GM23338 (cell line): Measurements from ENCODE around the gene COLEC12. TPM values are rescaled to one million over a fixed set of nuclear protein-coding genes. Genes with fewer than 3 reads are reported as not detected.

ENCODE experiments used
- ATAC-seq: fragments of 200-7000 bp; cut with Tn5 transposase; 3 replicates; pipeline ENCODE4 v1.9.1; 2020
- DNase-seq: peaks from one replicate; pipeline ENCODE4 v3.0.0-alpha.2; 2015; ENCODE audit warnings: low spot score
- H2AFZ ChIP-seq: fragments of 200-600 bp; sonication (generic); 2 replicates; pipeline ENCODE4 v1.8.0; 2016; ENCODE audit warnings: antibody characterized with exemption, mild to moderate bottlenecking, moderate library complexity
- H3F3A ChIP-seq: fragments of 200-600 bp; sonication (generic); replicated peaks from 2 replicates; pipeline ENCODE4 v1.8.0; 2017; ENCODE audit warnings: antibody characterized with exemption, mixed run types, low read depth
- H3K27ac ChIP-seq: fragments of 200-600 bp; sonication (generic); 2 replicates; pipeline ENCODE4 v1.6.1; 2016; ENCODE audit warnings: low read depth
- H3K27me3 ChIP-seq: fragments of 200-600 bp; sonication (generic); 2 replicates; pipeline ENCODE4 v1.8.0; 2016; ENCODE audit warnings: mild to moderate bottlenecking, mixed run types, moderate library complexity; ENCODE audit not compliant: insufficient read depth
- H3K36me3 ChIP-seq: fragments of 200-600 bp; sonication (generic); 2 replicates; pipeline ENCODE4 v1.8.0; 2016; ENCODE audit warnings: mild to moderate bottlenecking; ENCODE audit not compliant: insufficient read depth
- H3K4me1 ChIP-seq: fragments of 200-600 bp; sonication (generic); 2 replicates; pipeline ENCODE4 v1.8.0; 2016; ENCODE audit warnings: mild to moderate bottlenecking, moderate library complexity; ENCODE audit not compliant: insufficient read depth
- H3K4me2 ChIP-seq: fragments of 200-600 bp; sonication (generic); 2 replicates; pipeline ENCODE4 v1.7.1; 2017; ENCODE audit warnings: mixed run types
- H3K4me3 ChIP-seq: fragments of 200-600 bp; sonication (generic); 2 replicates; pipeline ENCODE4 v1.6.1; 2016; ENCODE audit warnings: mixed run types
- H3K79me2 ChIP-seq: fragments of 200-600 bp; sonication (generic); replicated peaks from 2 replicates; pipeline ENCODE4 v1.8.0; 2017; ENCODE audit warnings: mild to moderate bottlenecking; ENCODE audit not compliant: insufficient read depth
- H3K9me2 ChIP-seq: fragments of 200-600 bp; sonication (generic); 2 replicates; pipeline ENCODE4 v1.8.0; 2017; ENCODE audit not compliant: insufficient read depth
- H4K20me1 ChIP-seq: fragments of 200-600 bp; sonication (generic); replicated peaks from 2 replicates; pipeline ENCODE4 v1.8.0; 2017; ENCODE audit warnings: mild to moderate bottlenecking; ENCODE audit not compliant: insufficient read depth
- H3K27ac Mint-ChIP-seq: 2 replicates; pipeline ENCODE4 v1.8.0; 2020; ENCODE audit warnings: inconsistent platforms, mild to moderate bottlenecking, moderate library complexity, mixed read lengths
- H3K27me3 Mint-ChIP-seq: 3 replicates; pipeline ENCODE4 v1.8.0; 2022; ENCODE audit warnings: low read depth, mild to moderate bottlenecking, moderate library complexity, mixed read lengths, inconsistent platforms; ENCODE audit not compliant: insufficient read depth, poor library complexity
- H3K36me3 Mint-ChIP-seq: 3 replicates; pipeline ENCODE4 v1.8.0; 2021; ENCODE audit warnings: low read depth, mild to moderate bottlenecking, inconsistent platforms, moderate library complexity, mixed read lengths
- H3K4me1 Mint-ChIP-seq: 3 replicates; pipeline ENCODE4 v1.8.0; 2020; ENCODE audit warnings: mild to moderate bottlenecking, inconsistent platforms, mixed read lengths
- H3K4me3 Mint-ChIP-seq: 3 replicates; pipeline ENCODE4 v1.8.0; 2021; ENCODE audit warnings: moderate library complexity, mild to moderate bottlenecking, inconsistent platforms, mixed read lengths
- H3K9me3 Mint-ChIP-seq: 3 replicates; pipeline ENCODE4 v1.8.0; 2020; ENCODE audit warnings: moderate library complexity, mild to moderate bottlenecking, inconsistent platforms, mixed read lengths
- CREB1 ChIP-seq: fragments of 250-450 bp; sonication (Bioruptor Pico); IDR thresholded peaks from 2 replicates; pipeline ENCODE4 v1.5.0; 2020; ENCODE audit warnings: low read depth, mild to moderate bottlenecking, moderate library complexity
- CTCF ChIP-seq, 2 experiments: fragments of 200-600 bp in 1 of 2; sonication (generic) in 1 of 2; conservative IDR thresholded peaks; 2 replicates each; pipeline versions ENCODE4 v1.5.1 to v1.6.1; 2016 to 2017; ENCODE audit warnings: antibody characterized with exemption in 2 of 2, low read depth in 2 of 2, mild to moderate bottlenecking in 2 of 2, moderate library complexity in 1 of 2
- ETS1 ChIP-seq: IDR thresholded peaks from 2 replicates; pipeline ENCODE4 v1.6.1; 2016; ENCODE audit warnings: antibody characterized with exemption
- EZH2 ChIP-seq: fragments of 200-600 bp; sonication (generic); IDR thresholded peaks from one replicate; pipeline ENCODE4 v1.8.0; 2017; ENCODE audit warnings: antibody characterized with exemption, mild to moderate bottlenecking, low read depth; ENCODE audit not compliant: unreplicated experiment
- EZH2phosphoT487 ChIP-seq: fragments of 200-600 bp; sonication (generic); IDR thresholded peaks from one replicate; pipeline ENCODE4 v1.8.1; 2018; ENCODE audit warnings: antibody characterized with exemption; ENCODE audit not compliant: unreplicated experiment
- JUNB ChIP-seq: IDR thresholded peaks from one replicate; pipeline ENCODE4 v1.6.1; 2016; ENCODE audit warnings: antibody characterized with exemption; ENCODE audit not compliant: unreplicated experiment
- NANOG ChIP-seq: IDR thresholded peaks from 2 replicates; pipeline ENCODE4 v1.6.1; 2016; ENCODE audit warnings: antibody characterized with exemption, borderline replicate concordance
- POLR2AphosphoS5 ChIP-seq: IDR thresholded peaks from 2 replicates; pipeline ENCODE4 v1.6.1; 2016; ENCODE audit warnings: antibody characterized with exemption, low read depth
- REST ChIP-seq: IDR thresholded peaks from one replicate; pipeline ENCODE4 v1.6.1; 2018; ENCODE audit warnings: antibody characterized with exemption; ENCODE audit not compliant: unreplicated experiment
- STAT1 ChIP-seq: IDR thresholded peaks from one replicate; pipeline ENCODE4 v1.6.1; 2016; ENCODE audit warnings: antibody characterized with exemption; ENCODE audit not compliant: unreplicated experiment
- ZNF114 ChIP-seq: fragments of 250-450 bp; sonication (Bioruptor Pico); IDR thresholded peaks from 2 replicates; pipeline ENCODE4 v1.5.0; 2020; ENCODE audit warnings: mild to moderate bottlenecking, moderate library complexity
- ZNF331 ChIP-seq: fragments of 250-450 bp; sonication (Bioruptor Pico); IDR thresholded peaks from 2 replicates; pipeline ENCODE4 v1.5.0; 2020; ENCODE audit warnings: low read depth, mild to moderate bottlenecking, moderate library complexity
- polyA plus RNA-seq: library from polyadenylated mRNA; unstranded; fragments of >200 nt; fragmentation: Nextera tagmentation; extraction: Ambion mirVana; gene quantifications from 2 replicates; pipeline ENCODE4 v1.2.1, GENCODE V29; 2016
- total RNA-seq: library from RNA; depleted of rRNA; stranded (reverse); fragments of >200 nt; shearing (Covaris generic); gene quantifications from 2 replicates; pipeline ENCODE4 v1.2.3, GENCODE V29; 2014
- TF ChIP-seq, protein P1 (sequence below): fragments of 250-450 bp; sonication (Bioruptor Pico); IDR thresholded peaks from 2 replicates; pipeline ENCODE4 v1.5.0; 2020; ENCODE audit warnings: mild to moderate bottlenecking, moderate library complexity

The COLEC12 gene
- total and polyA plus RNA-seq, 2 experiments from 2014 or later = 1.1 to 3.2 TPM

DNA sequence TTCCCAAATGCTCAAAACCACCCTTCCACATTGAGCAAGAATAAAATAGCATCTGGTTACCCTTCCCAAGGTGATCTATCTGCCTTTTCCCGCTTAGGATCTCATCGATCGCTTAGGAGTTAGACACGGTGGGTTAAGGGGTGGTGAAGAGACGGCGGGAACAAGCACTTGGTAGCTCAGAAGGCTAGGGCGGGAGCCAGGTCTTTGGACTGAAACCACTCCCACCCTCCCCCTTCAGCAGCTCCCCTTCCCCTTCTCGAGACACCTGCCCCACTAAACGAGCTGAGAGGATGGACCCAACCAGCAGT is 233.2 kb downstream of the COLEC12 start:
- Mint-ChIP-seq H3K4me1 (peaks cover 12% of the 10 kb centered on the region; the same call in 2 of the 3 replicates), H3K9me3 (no peaks in the 10 kb centered on the region), H3K27me3 (peaks cover 8% of the 10 kb centered on the region), H3K36me3 (peaks cover 26% of the 10 kb centered on the region), H3K4me3 (peak overlapping the region; percentile 97), H3K27ac (peak overlapping the region; percentile 100)
- no peak for TF ChIP-seq ZNF114
- no peak for TF ChIP-seq ZNF331 (CRISPR knock-in tag)
- TF ChIP-seq, protein P1, sequence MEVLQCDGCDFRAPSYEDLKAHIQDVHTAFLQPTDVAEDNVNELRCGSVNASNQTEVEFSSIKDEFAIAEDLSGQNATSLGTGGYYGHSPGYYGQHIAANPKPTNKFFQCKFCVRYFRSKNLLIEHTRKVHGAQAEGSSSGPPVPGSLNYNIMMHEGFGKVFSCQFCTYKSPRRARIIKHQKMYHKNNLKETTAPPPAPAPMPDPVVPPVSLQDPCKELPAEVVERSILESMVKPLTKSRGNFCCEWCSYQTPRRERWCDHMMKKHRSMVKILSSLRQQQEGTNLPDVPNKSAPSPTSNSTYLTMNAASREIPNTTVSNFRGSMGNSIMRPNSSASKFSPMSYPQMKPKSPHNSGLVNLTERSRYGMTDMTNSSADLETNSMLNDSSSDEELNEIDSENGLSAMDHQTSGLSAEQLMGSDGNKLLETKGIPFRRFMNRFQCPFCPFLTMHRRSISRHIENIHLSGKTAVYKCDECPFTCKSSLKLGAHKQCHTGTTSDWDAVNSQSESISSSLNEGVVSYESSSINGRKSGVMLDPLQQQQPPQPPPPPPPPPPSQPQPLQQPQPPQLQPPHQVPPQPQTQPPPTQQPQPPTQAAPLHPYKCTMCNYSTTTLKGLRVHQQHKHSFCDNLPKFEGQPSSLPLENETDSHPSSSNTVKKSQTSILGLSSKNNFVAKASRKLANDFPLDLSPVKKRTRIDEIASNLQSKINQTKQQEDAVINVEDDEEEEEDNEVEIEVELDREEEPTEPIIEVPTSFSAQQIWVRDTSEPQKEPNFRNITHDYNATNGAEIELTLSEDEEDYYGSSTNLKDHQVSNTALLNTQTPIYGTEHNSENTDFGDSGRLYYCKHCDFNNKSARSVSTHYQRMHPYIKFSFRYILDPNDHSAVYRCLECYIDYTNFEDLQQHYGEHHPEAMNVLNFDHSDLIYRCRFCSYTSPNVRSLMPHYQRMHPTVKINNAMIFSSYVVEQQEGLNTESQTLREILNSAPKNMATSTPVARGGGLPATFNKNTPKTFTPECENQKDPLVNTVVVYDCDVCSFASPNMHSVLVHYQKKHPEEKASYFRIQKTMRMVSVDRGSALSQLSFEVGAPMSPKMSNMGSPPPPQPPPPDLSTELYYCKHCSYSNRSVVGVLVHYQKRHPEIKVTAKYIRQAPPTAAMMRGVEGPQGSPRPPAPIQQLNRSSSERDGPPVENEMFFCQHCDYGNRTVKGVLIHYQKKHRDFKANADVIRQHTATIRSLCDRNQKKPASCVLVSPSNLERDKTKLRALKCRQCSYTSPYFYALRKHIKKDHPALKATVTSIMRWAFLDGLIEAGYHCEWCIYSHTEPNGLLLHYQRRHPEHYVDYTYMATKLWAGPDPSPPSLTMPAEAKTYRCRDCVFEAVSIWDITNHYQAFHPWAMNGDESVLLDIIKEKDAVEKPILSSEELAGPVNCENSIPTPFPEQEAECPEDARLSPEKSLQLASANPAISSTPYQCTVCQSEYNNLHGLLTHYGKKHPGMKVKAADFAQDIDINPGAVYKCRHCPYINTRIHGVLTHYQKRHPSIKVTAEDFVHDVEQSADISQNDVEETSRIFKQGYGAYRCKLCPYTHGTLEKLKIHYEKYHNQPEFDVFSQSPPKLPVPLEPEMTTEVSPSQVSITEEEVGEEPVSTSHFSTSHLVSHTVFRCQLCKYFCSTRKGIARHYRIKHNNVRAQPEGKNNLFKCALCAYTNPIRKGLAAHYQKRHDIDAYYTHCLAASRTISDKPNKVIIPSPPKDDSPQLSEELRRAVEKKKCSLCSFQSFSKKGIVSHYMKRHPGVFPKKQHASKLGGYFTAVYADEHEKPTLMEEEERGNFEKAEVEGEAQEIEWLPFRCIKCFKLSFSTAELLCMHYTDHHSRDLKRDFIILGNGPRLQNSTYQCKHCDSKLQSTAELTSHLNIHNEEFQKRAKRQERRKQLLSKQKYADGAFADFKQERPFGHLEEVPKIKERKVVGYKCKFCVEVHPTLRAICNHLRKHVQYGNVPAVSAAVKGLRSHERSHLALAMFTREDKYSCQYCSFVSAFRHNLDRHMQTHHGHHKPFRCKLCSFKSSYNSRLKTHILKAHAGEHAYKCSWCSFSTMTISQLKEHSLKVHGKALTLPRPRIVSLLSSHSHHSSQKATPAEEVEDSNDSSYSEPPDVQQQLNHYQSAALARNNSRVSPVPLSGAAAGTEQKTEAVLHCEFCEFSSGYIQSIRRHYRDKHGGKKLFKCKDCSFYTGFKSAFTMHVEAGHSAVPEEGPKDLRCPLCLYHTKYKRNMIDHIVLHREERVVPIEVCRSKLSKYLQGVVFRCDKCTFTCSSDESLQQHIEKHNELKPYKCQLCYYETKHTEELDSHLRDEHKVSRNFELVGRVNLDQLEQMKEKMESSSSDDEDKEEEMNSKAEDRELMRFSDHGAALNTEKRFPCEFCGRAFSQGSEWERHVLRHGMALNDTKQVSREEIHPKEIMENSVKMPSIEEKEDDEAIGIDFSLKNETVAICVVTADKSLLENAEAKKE (CRISPR knock-in tag) = no peak
- TF ChIP-seq REST = no peak
- TF ChIP-seq EZH2 = no peak
- TF ChIP-seq CTCF (conservative IDR thresholded peaks at IDR 0.05; ENCODE audit: low read depth in 2 of 2) = no peak
- no peak for TF ChIP-seq CREB1 (CRISPR knock-in tag)
- TF ChIP-seq JUNB = no peak
- TF ChIP-seq EZH2phosphoT487 = no peak
- TF ChIP-seq STAT1 = no peak
- no peak for TF ChIP-seq POLR2AphosphoS5
- TF ChIP-seq NANOG = no peak
- no peak for TF ChIP-seq ETS1
- Histone ChIP-seq H3K79me2 (peaks cover 36% of the 10 kb centered on the region), H3K4me1 (peaks cover 16% of the 10 kb centered on the region), H3K9me2 (no peaks in the 10 kb centered on the region), H2AFZ (peak overlapping the region; percentile 85), H4K20me1 (peaks cover 15% of the 10 kb centered on the region), H3K27ac (peak overlapping the region; percentile 82; the same call in 1 of the 2 replicates), H3K4me2 (peak overlapping the region; percentile 96), H3K36me3 (peaks cover 23% of the 10 kb centered on the region), H3F3A (0 out of 2 replicates have a peak, but pooled peaks cover 3% of the 10 kb centered on the region), H3K27me3 (no peaks in the 10 kb centered on the region), H3K4me3 (peak overlapping the region; percentile 93)
- DNase-seq (peak; percentile 72), ATAC-seq (peak; percentile 63)
